HS-5 (cell line): Measurements from ENCODE around the gene BMAL1.

Source experiments
- DNase-seq: peaks from one replicate; pipeline ENCODE4 v3.0.0-alpha.2; 2012; ENCODE audit warnings: low read depth

BMAL1 gene

GRCh38 chr11:13343931-13344717, 66.5 kb downstream of the BMAL1 start:
- DNase-seq: no peak

GRCh38 chr11:13344818-13345217, 67.2 kb downstream of the BMAL1 start:
- no peak for DNase-seq

GRCh38 chr11:13346470-13346869, 68.9 kb downstream of the BMAL1 start:
- no peak for DNase-seq

- no peak for DNase-seq
Observed at GRCh38 chr11:13347901-13348300, 70.3 kb downstream of the BMAL1 start.

- no peak for DNase-seq
Observed at GRCh38 chr11:13348305-13348704, 70.7 kb downstream of the BMAL1 start.

- no peak for DNase-seq
Observed at GRCh38 chr11:13349046-13349445, 71.5 kb downstream of the BMAL1 start.

GRCh38 chr11:13349581-13349980, 72.0 kb downstream of the BMAL1 start:
- no peak for DNase-seq

GRCh38 chr11:13352711-13353110, 75.1 kb downstream of the BMAL1 start:
- DNase-seq: no peak

- DNase-seq: no peak
Observed at GRCh38 chr11:13354335-13354734, 76.7 kb downstream of the BMAL1 start.

- DNase-seq: no peak
Observed at GRCh38 chr11:13355191-13355590, 77.6 kb downstream of the BMAL1 start.

- DNase-seq: no peak
Observed at GRCh38 chr11:13357232-13357631, 79.6 kb downstream of the BMAL1 start.

- no peak for DNase-seq
Observed at GRCh38 chr11:13358596-13359270, 81.1 kb downstream of the BMAL1 start.

GRCh38 chr11:13362596-13363109, 85.1 kb downstream of the BMAL1 start:
- no peak for DNase-seq

- DNase-seq: no peak
Observed at GRCh38 chr11:13364388-13364787, 86.8 kb downstream of the BMAL1 start.

GRCh38 chr11:13366266-13367026, 88.9 kb downstream of the BMAL1 start:
- no peak for DNase-seq

GRCh38 chr11:13367115-13367514, 89.5 kb downstream of the BMAL1 start:
- no peak for DNase-seq

- DNase-seq: no peak
Observed at GRCh38 chr11:13368041-13368446, 90.5 kb downstream of the BMAL1 start.

- DNase-seq: no peak
Observed at GRCh38 chr11:13373216-13373615, 95.6 kb downstream of the BMAL1 start.

- no peak for DNase-seq
Observed at GRCh38 chr11:13375798-13376197, 98.2 kb downstream of the BMAL1 start.

- no peak for DNase-seq
Observed at GRCh38 chr11:13376402-13376801, 98.8 kb downstream of the BMAL1 start.

- no peak for DNase-seq
Observed at GRCh38 chr11:13376838-13377237, 99.2 kb downstream of the BMAL1 start.

- no peak for DNase-seq
Observed at GRCh38 chr11:13378316-13378715, 100.7 kb downstream of the BMAL1 start.

- DNase-seq: no peak
Observed at GRCh38 chr11:13380731-13381130, 103.1 kb downstream of the BMAL1 start.
